OCI-LY3 (cell line): ENCODE data around the gene LMNTD2.
"Not testable (repeated sequence)": the region's sequence is repeated elsewhere in the genome, so short reads cannot be mapped to it uniquely, and the experiment has no call there.

Experiments
- H2AFZ ChIP-seq: fragments of 200-600, 300-600 bp; shearing (Covaris generic); 2 replicates; pipeline ENCODE4 v1.6.0; 2014; ENCODE audit warnings: antibody characterized with exemption, low read depth, low read length
- H3K27ac ChIP-seq: fragments of 200-600, 300-600 bp; sonication (generic); 2 replicates; pipeline ENCODE4 v1.5.1; 2014; ENCODE audit warnings: mild to moderate bottlenecking, low read length, moderate library complexity, mixed read lengths
- H3K27me3 ChIP-seq: fragments of 200-600, 300-600 bp; sonication (generic); 2 replicates; pipeline ENCODE4 v1.6.1; 2014; ENCODE audit warnings: low read depth, low read length, mixed read lengths
- H3K36me3 ChIP-seq: fragments of 200-600, 300-600 bp; sonication (generic); replicated peaks from 2 replicates; pipeline ENCODE3; 2014; ENCODE audit warnings: low read depth, low read length, mixed read lengths
- H3K4me1 ChIP-seq: fragments of 300-600, 200-600 bp; sonication (generic); 2 replicates; pipeline ENCODE4 v1.6.1; 2014; ENCODE audit warnings: low read length, mixed read lengths
- H3K4me2 ChIP-seq: fragments of 200-600, 300-600 bp; sonication (generic); 2 replicates; pipeline ENCODE4 v1.6.1; 2014; ENCODE audit warnings: low read length, mixed read lengths
- H3K4me3 ChIP-seq: fragments of 300-600, 200-600 bp; sonication (generic); 2 replicates; pipeline ENCODE4 v1.5.1; 2014; ENCODE audit warnings: antibody characterized with exemption, mild to moderate bottlenecking, low read length, moderate library complexity
- H3K79me2 ChIP-seq: fragments of 300-600, 200-600 bp; shearing (Covaris generic); 2 replicates; pipeline ENCODE4 v1.6.1; 2014; ENCODE audit warnings: mild to moderate bottlenecking, low read length, mixed read lengths
- H3K9ac ChIP-seq: fragments of 300-600, 200-600 bp; shearing (Covaris generic); 2 replicates; pipeline ENCODE4 v1.6.0; 2014; ENCODE audit warnings: mild to moderate bottlenecking, low read length, moderate library complexity
- H3K9me3 ChIP-seq: fragments of 200-600, 300-600 bp; shearing (Covaris generic); 2 replicates; pipeline ENCODE4 v1.6.1; 2014; ENCODE audit warnings: low read length, mixed read lengths; ENCODE audit not compliant: insufficient read depth
- H4K20me1 ChIP-seq: fragments of 200-600, 300-600 bp; sonication (generic); 2 replicates; pipeline ENCODE4 v1.6.1; 2016; ENCODE audit warnings: low read length, mixed read lengths; ENCODE audit not compliant: insufficient read depth
- EZH2phosphoT487 ChIP-seq: fragments of 200-600 bp; shearing (Covaris generic); IDR thresholded peaks from 2 replicates; pipeline ENCODE4 v1.6.1; 2018; ENCODE audit warnings: antibody characterized with exemption, mixed run types, low read depth
- TF ChIP-seq, protein P1 (sequence below): fragments of 200-600, 300-600 bp; sonication (generic); IDR thresholded peaks from 2 replicates; pipeline ENCODE4 v1.5.1; 2014; ENCODE audit warnings: antibody characterized with exemption, low read length, low read depth

LMNTD2 gene

DNA sequence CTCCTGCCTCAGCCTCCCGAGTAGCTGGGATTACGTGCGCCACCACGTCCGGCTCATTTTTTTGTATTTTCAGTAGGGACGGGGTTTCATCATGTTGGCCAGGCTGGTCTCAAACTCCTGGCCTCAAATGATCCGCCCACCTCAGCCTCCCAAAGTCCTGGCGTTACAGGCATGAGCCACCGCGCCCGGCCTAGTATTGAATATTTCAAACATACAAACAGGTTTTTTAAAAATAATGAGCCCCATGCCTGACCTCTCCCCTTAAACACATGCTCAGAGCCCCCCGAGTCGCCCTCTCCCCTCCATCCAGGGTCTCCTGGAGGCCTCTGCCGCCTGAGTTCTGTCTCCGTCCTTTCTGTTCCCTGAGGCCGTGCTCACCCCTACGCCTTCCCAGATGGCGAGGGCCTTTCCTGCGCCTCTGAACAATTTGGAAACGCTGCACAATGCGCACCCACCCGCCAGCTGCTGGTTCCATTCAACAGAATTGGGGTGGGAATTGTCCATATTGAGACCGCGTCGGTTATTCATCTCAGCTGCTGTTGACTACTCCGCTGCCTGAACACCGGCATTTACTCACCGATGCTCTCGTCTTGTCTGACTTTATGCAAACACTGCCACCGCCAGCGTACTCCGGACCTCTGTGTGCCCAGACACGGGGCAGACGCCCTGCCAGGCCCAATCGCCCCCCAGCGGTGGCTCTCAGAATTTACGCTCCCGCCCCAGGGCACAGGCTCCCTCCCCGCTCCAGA is 39.9 kb downstream of the LMNTD2 start:
- peaks cover 10% of the 10 kb centered on the region for H3K36me3 ChIP-seq
- no peaks in the 10 kb centered on the region for H3K79me2 ChIP-seq
- H3K9me3 ChIP-seq = no peaks in the 10 kb centered on the region
- H3K27ac ChIP-seq = no peak overlapping the region
- TF ChIP-seq, protein P1, sequence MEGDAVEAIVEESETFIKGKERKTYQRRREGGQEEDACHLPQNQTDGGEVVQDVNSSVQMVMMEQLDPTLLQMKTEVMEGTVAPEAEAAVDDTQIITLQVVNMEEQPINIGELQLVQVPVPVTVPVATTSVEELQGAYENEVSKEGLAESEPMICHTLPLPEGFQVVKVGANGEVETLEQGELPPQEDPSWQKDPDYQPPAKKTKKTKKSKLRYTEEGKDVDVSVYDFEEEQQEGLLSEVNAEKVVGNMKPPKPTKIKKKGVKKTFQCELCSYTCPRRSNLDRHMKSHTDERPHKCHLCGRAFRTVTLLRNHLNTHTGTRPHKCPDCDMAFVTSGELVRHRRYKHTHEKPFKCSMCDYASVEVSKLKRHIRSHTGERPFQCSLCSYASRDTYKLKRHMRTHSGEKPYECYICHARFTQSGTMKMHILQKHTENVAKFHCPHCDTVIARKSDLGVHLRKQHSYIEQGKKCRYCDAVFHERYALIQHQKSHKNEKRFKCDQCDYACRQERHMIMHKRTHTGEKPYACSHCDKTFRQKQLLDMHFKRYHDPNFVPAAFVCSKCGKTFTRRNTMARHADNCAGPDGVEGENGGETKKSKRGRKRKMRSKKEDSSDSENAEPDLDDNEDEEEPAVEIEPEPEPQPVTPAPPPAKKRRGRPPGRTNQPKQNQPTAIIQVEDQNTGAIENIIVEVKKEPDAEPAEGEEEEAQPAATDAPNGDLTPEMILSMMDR = no peak
- TF ChIP-seq EZH2phosphoT487 = no peak
- no peaks in the 10 kb centered on the region for H3K27me3 ChIP-seq
- H3K9ac ChIP-seq = no peak overlapping the region
- H3K4me2 ChIP-seq = no peak overlapping the region
- no peaks in the 10 kb centered on the region for H3K4me1 ChIP-seq
- H3K4me3 ChIP-seq = no peak overlapping the region
- H4K20me1 ChIP-seq = no peaks in the 10 kb centered on the region
- H2AFZ ChIP-seq = no peak overlapping the region

DNA sequence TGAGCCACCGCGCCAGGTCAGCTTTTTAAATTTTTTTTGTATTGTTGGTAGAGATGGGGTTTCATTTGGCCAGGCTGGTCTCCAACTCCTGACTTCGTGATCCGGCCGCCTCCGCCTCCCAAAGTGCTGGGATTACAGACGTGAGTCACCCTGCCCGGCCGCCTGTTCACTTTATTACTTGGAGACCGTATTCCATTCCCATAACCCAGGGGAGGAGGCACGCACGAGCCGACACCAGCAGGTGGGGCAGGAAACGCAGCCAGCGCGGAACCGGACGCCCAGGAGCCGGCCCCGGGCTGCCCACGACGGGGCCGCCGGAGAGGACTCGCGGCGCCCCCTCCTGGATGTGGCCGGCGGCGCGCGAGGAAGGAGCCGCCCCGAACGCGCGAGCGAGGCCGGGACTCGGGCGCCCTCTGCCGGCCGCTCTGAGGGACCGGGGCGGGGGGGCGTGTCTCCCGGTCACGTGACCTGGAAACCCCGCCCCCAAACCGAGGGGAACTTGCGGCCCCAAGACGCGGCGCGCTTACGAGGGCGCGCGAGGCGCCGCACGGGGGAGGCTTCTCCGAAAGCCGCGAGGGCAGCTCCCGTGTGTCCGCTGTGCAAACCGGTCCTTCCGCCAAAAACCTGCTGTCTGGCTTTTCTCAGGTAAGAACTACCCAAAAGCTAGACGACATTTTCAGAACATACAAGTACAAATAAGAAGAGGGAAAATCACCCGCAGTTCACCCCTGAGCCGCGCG is 41.9 kb downstream of the LMNTD2 start:
- H3K27ac ChIP-seq = no peak overlapping the region
- H4K20me1 ChIP-seq = no peaks in the 10 kb centered on the region
- no peak overlapping the region for H3K4me3 ChIP-seq
- no peak for TF ChIP-seq EZH2phosphoT487
- TF ChIP-seq, protein P1 = no peak
- H2AFZ ChIP-seq = no peak overlapping the region
- H3K4me2 ChIP-seq = no peak overlapping the region
- no peaks in the 10 kb centered on the region for H3K4me1 ChIP-seq
- H3K9me3 ChIP-seq = no peaks in the 10 kb centered on the region
- no peak overlapping the region for H3K9ac ChIP-seq
- no peaks in the 10 kb centered on the region for H3K79me2 ChIP-seq
- no peaks in the 10 kb centered on the region for H3K27me3 ChIP-seq
- H3K36me3 ChIP-seq = peaks cover 7% of the 10 kb centered on the region

DNA sequence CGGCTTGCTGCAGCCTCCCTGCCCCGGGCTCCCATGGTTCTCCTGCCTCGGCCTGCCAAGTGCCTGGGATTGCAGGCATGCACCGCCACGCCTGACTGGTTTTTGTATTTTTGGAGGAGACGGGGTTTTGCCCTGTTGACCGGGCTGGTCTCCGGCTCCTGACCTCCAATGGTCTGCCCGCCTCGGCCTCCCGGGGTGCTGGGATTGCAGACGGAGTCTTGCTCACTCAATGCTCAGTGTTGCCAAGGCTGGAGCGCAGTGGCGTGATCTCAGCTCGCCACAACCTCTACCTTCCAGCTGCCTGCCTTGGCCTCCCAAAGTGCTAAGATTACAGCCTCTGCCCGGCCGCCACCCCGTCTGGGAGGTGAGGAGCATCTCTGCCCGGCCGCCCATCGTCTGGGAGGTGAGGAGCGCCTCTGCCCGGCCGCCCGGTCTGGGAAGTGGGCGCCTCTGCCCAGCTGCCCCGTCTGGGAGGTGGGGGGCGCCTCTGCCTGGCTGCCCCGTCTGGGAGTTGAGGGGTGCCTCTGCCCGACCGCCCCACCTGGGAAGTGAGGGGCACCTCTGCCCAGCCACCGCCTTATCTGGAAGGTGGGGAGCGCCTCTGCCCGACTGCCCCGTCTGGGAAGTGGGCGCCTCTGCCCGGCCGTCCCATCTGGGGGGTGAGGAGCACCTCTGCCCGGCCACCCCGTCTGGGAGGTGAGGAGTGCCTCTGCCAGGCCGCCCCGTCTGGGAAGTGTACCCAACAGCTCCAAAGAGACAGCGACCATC is 43.4 kb downstream of the LMNTD2 start:
- H4K20me1 ChIP-seq, H3K4me1 ChIP-seq, H3K27me3 ChIP-seq, H3K9me3 ChIP-seq, H3K4me2 ChIP-seq, H3K27ac ChIP-seq, H3K9ac ChIP-seq, H3K4me3 ChIP-seq, H3K36me3 ChIP-seq, H3K79me2 ChIP-seq, H2AFZ ChIP-seq: not testable (repeated sequence)

DNA sequence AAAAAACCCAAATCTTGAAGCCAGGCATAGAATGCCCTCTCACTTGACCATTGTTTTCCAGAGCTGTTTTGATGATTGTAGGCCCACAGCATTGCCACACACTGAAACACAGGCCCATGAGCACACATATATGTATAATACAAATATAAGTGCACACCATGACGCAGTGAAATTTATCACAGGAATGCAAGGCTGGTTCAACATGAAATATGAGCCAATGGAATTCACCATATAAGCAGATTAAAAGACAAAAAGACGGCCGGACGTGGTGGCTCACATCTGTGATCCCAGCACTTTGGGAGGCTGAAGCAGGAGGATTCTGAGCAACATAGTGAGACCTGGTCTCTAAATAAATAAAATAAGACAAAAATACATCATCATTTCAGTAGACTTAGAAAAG is 44.1 kb downstream of the LMNTD2 start:
- TF ChIP-seq, protein P1 = no peak
- no peak for TF ChIP-seq EZH2phosphoT487
- Histone ChIP-seq H3K36me3 (peaks cover 10% of the 10 kb centered on the region), H3K27ac (no peak overlapping the region), H2AFZ (no peak overlapping the region), H3K9me3 (no peaks in the 10 kb centered on the region), H3K4me2 (no peak overlapping the region), H3K4me1 (no peaks in the 10 kb centered on the region), H3K79me2 (no peaks in the 10 kb centered on the region), H3K9ac (no peak overlapping the region), H3K27me3 (no peaks in the 10 kb centered on the region), H3K4me3 (no peak overlapping the region), H4K20me1 (no peaks in the 10 kb centered on the region)
